Common myeloid progenitor, CD34-positive (primary cell): ENCODE results near the gene EFHD1.
A peak's percentile ranks its signal among the peaks of the same experiment; 100 is the strongest.

ENCODE experiments used
- CTCF ChIA-PET: fragments of 350-600 bp; sonication (Branson Sonifier 250); formaldehyde crosslinking; loops from one replicate; lab custom pipeline; 2021; ENCODE audit warnings: antibody characterized with exemption; lab: Charles Lee
- POLR2A ChIA-PET: fragments of 350-600 bp; sonication (Branson Sonifier 250); formaldehyde crosslinking; loops from one replicate; lab custom pipeline; 2021; ENCODE audit warnings: antibody characterized with exemption; lab: Charles Lee
- DNase-seq, 3 donors: peaks; one replicate each; pipeline versions ENCODE4 v3.0.0 to v3.0.0-alpha.2; 2013
- H3K27ac ChIP-seq, 2 experiments: 1 replicate in 1 of 2; 2 replicates in 1 of 2; pipeline ENCODE4 v1.7.0; 2013; ENCODE audit warnings: inconsistent platforms in 2 of 2, low read length in 2 of 2, mild to moderate bottlenecking in 2 of 2, low read depth in 1 of 2, moderate library complexity in 1 of 2; ENCODE audit not compliant: severe bottlenecking in 2 of 2, insufficient read depth in 1 of 2, poor library complexity in 1 of 2
- H3K27me3 ChIP-seq, 5 experiments: replicated peaks in 2 of 5; 1 replicate in 3 of 5; 2 replicates in 2 of 5; pipeline versions ENCODE4 v1.6.1 to v1.7.0; 2013; ENCODE audit warnings: low read length in 4 of 5, mild to moderate bottlenecking in 2 of 5, moderate library complexity in 2 of 5, inconsistent platforms in 1 of 5; ENCODE audit not compliant: insufficient read depth in 5 of 5, control insufficient read depth in 4 of 5
- H3K36me3 ChIP-seq, 4 experiments: 1 replicate in 2 of 4; 2 replicates in 2 of 4; pipeline versions ENCODE4 v1.6.1 to v1.7.0; 2013; ENCODE audit warnings: low read length in 3 of 4, control low read depth in 1 of 4, mild to moderate bottlenecking in 1 of 4; ENCODE audit not compliant: control insufficient read depth in 4 of 4, insufficient read depth in 4 of 4
- H3K4me1 ChIP-seq, 4 experiments: 1 replicate in 3 of 4; 2 replicates in 1 of 4; pipeline versions ENCODE4 v1.6.1 to v1.7.1; 2013; ENCODE audit warnings: low read length in 3 of 4, mild to moderate bottlenecking in 3 of 4, control low read depth in 1 of 4, inconsistent platforms in 1 of 4, moderate library complexity in 1 of 4; ENCODE audit not compliant: control insufficient read depth in 4 of 4, insufficient read depth in 4 of 4; ENCODE audit errors: control extremely low read depth in 1 of 4
- H3K4me3 ChIP-seq, 7 experiments: 1 replicate in 4 of 7; 2 replicates in 3 of 7; pipeline versions ENCODE4 v1.5.1 to v1.7.0; 2013; ENCODE audit warnings: mild to moderate bottlenecking in 7 of 7, low read length in 6 of 7, moderate library complexity in 6 of 7, inconsistent platforms in 2 of 7, low read depth in 2 of 7, control low read depth in 1 of 7; ENCODE audit not compliant: insufficient read depth in 4 of 7, control insufficient read depth in 1 of 7; ENCODE audit errors: extremely low read depth in 1 of 7
- H3K9me3 ChIP-seq, 5 experiments: 1 replicate in 4 of 5; 2 replicates in 1 of 5; pipeline versions ENCODE4 v1.6.1 to v1.7.1; 2013; ENCODE audit warnings: low read length in 4 of 5, mild to moderate bottlenecking in 2 of 5, inconsistent platforms in 1 of 5, low read depth in 1 of 5, moderate library complexity in 1 of 5; ENCODE audit not compliant: control insufficient read depth in 4 of 5, insufficient read depth in 2 of 5; ENCODE audit errors: control extremely low read depth in 1 of 5
- WGBS: methylation state at CpG from one replicate; pipeline ENCODE4 v1.1.5; 2013; ENCODE audit not compliant: insufficient coverage; 5-methylcytosine and 5-hydroxymethylcytosine counted together

EFHD1 gene

GRCh38 chr2:232592772-232593395, 40.5 kb upstream of the EFHD1 start:
- no peaks in the 10 kb centered on the region for H3K27me3 ChIP-seq
- POLR2A ChIA-PET: no interaction called here
- 100% methylated on average over 2 of the region's 3 CpGs for WGBS
- no peaks in the 10 kb centered on the region for H3K9me3 ChIP-seq
- H3K4me1 ChIP-seq: peaks cover 0 to 10% (median 4%) of the 10 kb centered on the region in 4 experiments
- H3K4me3 ChIP-seq: no peak overlapping the region
- CTCF ChIA-PET: interaction anchor here (1.2 kb wide), 1 partner anchor 10 kb away, joined by 3 read pairs; no protein-coding TSS in a partner anchor
- DNase-seq: peak in 2 of 3 donors; percentile 32 to 36
- H3K36me3 ChIP-seq: no peaks in the 10 kb centered on the region
- H3K27ac ChIP-seq: no peak overlapping the region

- CTCF ChIA-PET: interaction anchor here (1.2 kb wide), 1 partner anchor 9 kb away, joined by 3 read pairs; no protein-coding TSS in a partner anchor
- 94% methylated on average over 5 of the region's 7 CpGs for WGBS
- no peak for DNase-seq
- H3K9me3 ChIP-seq: no peaks in the 10 kb centered on the region
- H3K36me3 ChIP-seq: no peaks in the 10 kb centered on the region
- H3K4me3 ChIP-seq: no peak overlapping the region
- no peak overlapping the region for H3K27ac ChIP-seq
- POLR2A ChIA-PET: no interaction called here
- H3K27me3 ChIP-seq: no peaks in the 10 kb centered on the region
- peaks cover 0 to 10% (median 4%) of the 10 kb centered on the region in 4 experiments for H3K4me1 ChIP-seq
Measured at GRCh38 chr2:232593982-232594381, 39.4 kb upstream of the EFHD1 start.

- CTCF ChIA-PET: no interaction called here
- H3K4me1 ChIP-seq: peaks cover 0 to 10% (median 4%) of the 10 kb centered on the region in 4 experiments
- H3K4me3 ChIP-seq: no peak overlapping the region
- POLR2A ChIA-PET: no interaction called here
- H3K27ac ChIP-seq: no peak overlapping the region
- H3K27me3 ChIP-seq: no peaks in the 10 kb centered on the region
- no peak for DNase-seq
- H3K36me3 ChIP-seq: no peaks in the 10 kb centered on the region
- no peaks in the 10 kb centered on the region for H3K9me3 ChIP-seq
- WGBS: 95% methylated on average over 7 of the region's 7 CpGs
Measured at GRCh38 chr2:232597362-232598079, 35.9 kb upstream of the EFHD1 start.

GRCh38 chr2:232598293-232598692, 35.1 kb upstream of the EFHD1 start:
- Histone ChIP-seq H3K27ac (no peak overlapping the region), H3K36me3 (no peaks in the 10 kb centered on the region), H3K27me3 (no peaks in the 10 kb centered on the region), H3K9me3 (no peaks in the 10 kb centered on the region), H3K4me3 (no peak overlapping the region), H3K4me1 (peaks cover 0 to 3% (median under 1%) of the 10 kb centered on the region in 4 experiments)
- ChIA-PET POLR2A (no interaction called here), CTCF (interaction anchor here (0.8 kb wide), 1 partner anchor 83 kb away, joined by 3 read pairs; no protein-coding TSS in a partner anchor)
- no peak for DNase-seq
- WGBS: 100% methylated on average over 3 of the region's 4 CpGs

GRCh38 chr2:232600053-232600773, 33.2 kb upstream of the EFHD1 start:
- CTCF ChIA-PET: interaction anchor here (0.8 to 1.6 kb wide), 3 partner anchors 15 to 83 kb away, joined by 3 to 4 read pairs (median 3); no protein-coding TSS in a partner anchor

GRCh38 chr2:232603283-232603682, 30.1 kb upstream of the EFHD1 start:
- POLR2A ChIA-PET: no interaction called here
- H3K27ac ChIP-seq: no peak overlapping the region
- no peak overlapping the region for H3K4me3 ChIP-seq
- H3K36me3 ChIP-seq: no peaks in the 10 kb centered on the region
- peaks cover 0 to 10% (median 5%) of the 10 kb centered on the region in 4 experiments for H3K4me1 ChIP-seq
- H3K9me3 ChIP-seq: no peaks in the 10 kb centered on the region
- WGBS: no CpG with 5 or more reads among the region's 3 CpGs
- H3K27me3 ChIP-seq: no peaks in the 10 kb centered on the region
- CTCF ChIA-PET: interaction anchor here (1.1 to 1.4 kb wide), 3 partner anchors 9 to 71 kb away, joined by 3 read pairs; no protein-coding TSS in a partner anchor
- no peak for DNase-seq

More at GRCh38 chr2:232600053-232600773, 33.2 kb upstream of the EFHD1 start:
- Histone ChIP-seq H3K4me3 (no peak overlapping the region), H3K27me3 (no peaks in the 10 kb centered on the region), H3K27ac (no peak overlapping the region), H3K4me1 (no peaks in the 10 kb centered on the region), H3K36me3 (no peaks in the 10 kb centered on the region), H3K9me3 (no peaks in the 10 kb centered on the region)
- no peak for DNase-seq
- POLR2A ChIA-PET: no interaction called here
- 92% methylated on average over 11 of the region's 17 CpGs for WGBS
